ENCODE data around the gene SCTR.

SCTR gene

GRCh38 chr2:119472749-119473148 lies 51.5 kb downstream of the SCTR start:
- DNase-seq: no peak

GRCh38 chr2:119469661-119470297 lies 54.5 kb downstream of the SCTR start:
- DNase-seq: no peak

- no peak for DNase-seq
These were observed 55.2 kb downstream of the SCTR start for GRCh38 chr2:119469131-119469530.

GRCh38 chr2:119468154-119468955 lies 55.9 kb downstream of the SCTR start:
- DNase-seq: no peak

GRCh38 chr2:119466373-119466772 lies 57.9 kb downstream of the SCTR start:
- DNase-seq: no peak

GRCh38 chr2:119465687-119466086 lies 58.6 kb downstream of the SCTR start:
- no peak for DNase-seq

- no peak for DNase-seq
These were observed 59.3 kb downstream of the SCTR start for GRCh38 chr2:119464981-119465380.

GRCh38 chr2:119463990-119464389 lies 60.3 kb downstream of the SCTR start:
- no peak for DNase-seq

- DNase-seq: no peak
These were observed 61.1 kb downstream of the SCTR start for GRCh38 chr2:119463136-119463535.

GRCh38 chr2:119462574-119462973 lies 61.7 kb downstream of the SCTR start:
- DNase-seq: no peak

- DNase-seq: no peak
These were observed 62.5 kb downstream of the SCTR start for GRCh38 chr2:119461811-119462210.

- no peak for DNase-seq
These were observed 64.2 kb downstream of the SCTR start for GRCh38 chr2:119460076-119460475.

- no peak for DNase-seq
These were observed 69.1 kb downstream of the SCTR start for GRCh38 chr2:119455066-119455718.

- no peak for DNase-seq
These were observed 70.2 kb downstream of the SCTR start for GRCh38 chr2:119453972-119454593.

GRCh38 chr2:119451336-119452050 lies 72.8 kb downstream of the SCTR start:
- no peak for DNase-seq

GRCh38 chr2:119449521-119449920 lies 74.8 kb downstream of the SCTR start:
- no peak for DNase-seq

- no peak for DNase-seq
These were observed 75.7 kb downstream of the SCTR start for GRCh38 chr2:119448427-119449141.

GRCh38 chr2:119446037-119446436 lies 78.2 kb downstream of the SCTR start:
- DNase-seq: no peak

GRCh38 chr2:119442850-119443249 lies 81.4 kb downstream of the SCTR start:
- DNase-seq: no peak

- no peak for DNase-seq
These were observed 82.1 kb downstream of the SCTR start for GRCh38 chr2:119442226-119442619.

GRCh38 chr2:119441376-119442225 lies 82.7 kb downstream of the SCTR start:
- DNase-seq: no peak

Data from NCI-H2081 treated with DMSO at 0.1 percent for 48 hours (cell line).